HG03342 (cell line): ENCODE results near the gene KLHDC1.
"Not testable (repeated sequence)": the region's sequence is repeated elsewhere in the genome, so short reads cannot be mapped to it uniquely, and the experiment has no call there.

Source experiments
- ATAC-seq: cut with Tn5 transposase; IDR thresholded peaks from one replicate; pipeline ENCODE4 v1.9.1; 2021; ENCODE audit warnings: mild to moderate bottlenecking, moderate library complexity; ENCODE audit not compliant: unreplicated experiment

Gene KLHDC1

DNA sequence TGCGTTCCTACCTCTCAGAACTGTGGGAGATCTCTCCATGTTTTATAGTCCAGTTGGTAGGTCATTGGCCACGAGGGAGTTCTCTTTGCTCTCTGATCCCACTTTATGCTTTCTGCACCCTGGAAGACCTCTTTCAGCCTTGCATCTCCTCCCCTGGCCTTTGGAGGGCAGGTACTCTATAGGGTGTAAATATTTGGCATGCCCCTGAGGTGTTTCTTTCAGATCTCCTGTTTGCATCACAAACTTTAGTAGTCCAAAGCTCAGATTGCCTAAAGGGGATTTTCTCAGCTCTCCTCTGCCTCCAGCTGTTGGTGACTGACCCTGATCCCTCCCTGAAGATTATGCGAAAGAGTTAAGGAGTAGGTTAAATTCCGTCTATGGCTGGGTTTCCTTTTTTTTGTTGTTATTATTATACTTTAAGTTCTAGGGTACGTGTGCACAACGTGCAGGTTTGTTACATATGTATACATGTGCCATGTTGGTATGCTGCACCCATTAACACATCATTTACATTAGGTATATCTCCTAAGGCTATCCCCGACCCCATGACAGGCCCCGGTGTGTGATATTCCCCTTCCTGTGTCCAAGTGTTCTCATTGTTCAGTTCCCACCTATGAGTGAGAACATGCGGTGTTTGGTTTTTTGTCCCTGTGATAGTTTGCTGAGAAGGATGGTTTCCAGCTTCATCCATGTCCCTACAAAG is 29.0 kb downstream of the KLHDC1 start:
- ATAC-seq: not testable (repeated sequence)

DNA sequence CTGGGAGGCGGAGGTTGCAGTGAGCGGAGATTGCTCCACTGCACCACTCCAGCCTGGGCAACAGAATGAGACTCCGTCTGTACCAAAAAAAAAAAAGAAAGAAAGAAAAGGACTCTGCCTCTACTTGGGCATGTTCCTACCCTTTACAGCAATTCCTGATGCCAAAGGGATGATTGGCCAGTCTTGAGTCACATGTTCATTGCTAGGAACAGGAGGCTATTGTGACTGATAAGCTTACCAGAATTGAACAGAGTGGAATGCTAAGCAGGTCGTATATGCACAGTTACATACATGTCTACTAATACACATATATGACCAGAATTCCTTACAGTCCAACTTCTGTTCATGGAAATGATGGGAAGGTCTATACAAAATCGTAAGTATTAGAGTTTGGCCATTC is 34.3 kb downstream of the KLHDC1 start:
- no peak for ATAC-seq

DNA sequence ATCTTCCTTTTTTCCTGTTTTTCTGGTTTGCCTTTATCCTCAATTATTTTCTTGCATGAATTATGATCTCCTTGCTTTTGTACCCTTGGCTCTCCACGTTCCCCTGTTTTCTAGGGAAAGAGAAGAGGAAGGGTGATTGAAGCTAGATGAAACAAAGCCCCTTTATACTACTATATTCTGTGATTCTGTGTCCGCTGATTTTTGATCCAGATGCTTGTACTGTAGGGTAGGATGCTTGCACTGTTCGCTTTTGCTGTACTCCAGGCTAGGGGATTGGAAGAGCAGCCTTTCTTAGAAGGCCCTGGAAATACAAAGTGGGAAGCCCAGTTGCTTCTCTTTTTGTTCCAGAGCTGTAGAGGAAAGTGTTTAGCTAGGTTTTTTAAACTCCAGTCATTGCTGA is 40.0 kb downstream of the KLHDC1 start:
- ATAC-seq: no peak

DNA sequence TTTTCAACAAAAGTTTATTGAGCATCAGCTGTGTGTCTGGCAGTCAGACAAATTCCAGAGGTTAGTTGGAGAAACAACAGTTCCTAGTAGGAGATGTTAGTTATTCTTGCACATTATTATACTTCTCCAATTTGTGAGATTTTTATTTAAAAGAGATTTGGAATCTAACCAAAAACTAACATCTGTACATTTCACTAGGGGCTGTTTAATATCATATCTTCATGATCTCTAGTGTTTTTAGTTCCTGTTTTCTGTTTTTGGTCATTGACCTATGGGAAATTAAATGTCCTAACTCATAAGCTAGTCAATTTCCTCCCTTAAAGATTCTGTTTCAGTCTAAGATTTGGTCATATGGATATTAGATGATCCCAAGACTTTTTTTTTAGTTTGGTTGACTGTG is 40.9 kb downstream of the KLHDC1 start:
- no peak for ATAC-seq

DNA sequence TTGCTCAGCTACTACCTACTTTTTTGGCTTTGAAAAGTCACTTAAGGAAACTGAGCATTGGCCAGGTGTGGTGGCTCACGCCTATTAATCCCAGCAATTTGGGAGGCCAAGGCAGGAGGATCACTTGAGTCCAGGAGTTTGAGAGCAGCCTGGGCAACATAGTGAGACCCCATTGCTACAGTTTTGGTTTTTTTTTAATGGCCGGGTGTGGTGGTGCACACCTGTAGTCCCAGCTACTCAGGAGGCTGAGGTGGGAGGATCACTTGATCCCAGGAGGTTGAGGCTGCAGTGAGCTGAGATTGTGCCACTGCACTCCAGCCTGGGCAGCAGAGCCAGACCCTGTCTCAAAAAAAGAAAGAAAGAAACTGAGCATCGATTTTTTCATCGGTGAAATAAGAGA is 42.7 kb downstream of the KLHDC1 start:
- not testable (repeated sequence) for ATAC-seq

DNA sequence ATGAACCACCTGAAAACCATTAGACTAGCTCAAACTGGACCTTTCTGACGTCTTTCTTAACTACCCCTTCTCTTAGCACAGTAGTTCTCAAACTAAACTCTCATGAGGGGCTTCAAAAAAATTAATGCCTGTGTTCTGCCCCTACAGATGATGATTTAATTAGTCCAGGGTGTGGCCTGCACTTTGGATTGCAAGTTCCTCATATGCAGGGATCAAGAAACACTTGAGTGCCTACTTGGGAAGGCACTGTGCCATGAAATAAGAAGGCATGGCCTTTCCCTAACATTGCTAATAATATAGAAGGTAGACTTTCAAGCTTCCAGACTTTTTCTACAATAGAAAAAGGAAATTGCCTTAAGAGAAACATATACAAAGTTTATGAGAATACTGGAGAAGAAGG is 52.3 kb downstream of the KLHDC1 start:
- no peak for ATAC-seq

DNA sequence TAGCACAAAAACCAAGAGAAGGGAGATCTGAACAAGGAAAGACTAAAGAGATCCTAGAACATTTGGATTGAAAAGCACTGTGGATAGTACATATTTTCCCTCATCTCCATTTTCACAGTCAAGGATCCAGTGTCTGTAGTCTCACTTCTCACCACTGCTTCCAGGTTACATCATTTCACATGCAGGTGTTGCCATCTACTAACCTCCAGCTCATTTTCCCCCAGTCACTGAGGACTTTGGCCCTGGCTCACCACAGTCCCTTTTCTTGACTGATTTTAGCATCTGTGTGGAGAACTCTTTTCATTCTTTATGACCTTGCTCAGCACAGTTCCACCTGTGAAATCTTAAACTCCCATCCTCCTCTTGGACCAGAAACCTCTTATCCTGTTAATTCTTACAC is 53.6 kb downstream of the KLHDC1 start:
- not testable (repeated sequence) for ATAC-seq

DNA sequence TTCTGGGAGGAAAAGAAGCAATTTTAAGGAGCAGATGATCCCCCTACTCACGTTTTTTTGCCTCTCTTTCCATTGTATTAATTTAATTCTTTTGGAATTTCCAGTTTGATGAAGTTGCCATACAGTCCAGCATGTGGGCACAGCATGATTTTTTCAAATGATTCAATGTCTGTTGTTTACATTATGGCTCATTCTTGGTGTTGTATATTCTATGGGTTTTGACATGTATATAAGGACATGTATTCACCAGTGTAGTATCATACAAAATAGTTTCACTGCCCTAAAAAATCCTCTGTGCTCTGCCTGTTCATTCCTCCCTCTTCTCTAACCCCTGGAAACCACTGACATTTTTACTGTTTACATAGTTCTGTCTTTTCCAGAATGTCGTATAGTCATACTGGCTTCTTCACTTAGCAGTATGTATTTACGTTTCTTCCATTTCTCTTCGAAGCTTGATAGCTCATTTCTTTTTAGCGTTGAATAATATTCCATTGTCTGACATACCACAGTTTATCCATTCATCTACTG is 61.7 kb downstream of the KLHDC1 start:
- ATAC-seq: no peak

DNA sequence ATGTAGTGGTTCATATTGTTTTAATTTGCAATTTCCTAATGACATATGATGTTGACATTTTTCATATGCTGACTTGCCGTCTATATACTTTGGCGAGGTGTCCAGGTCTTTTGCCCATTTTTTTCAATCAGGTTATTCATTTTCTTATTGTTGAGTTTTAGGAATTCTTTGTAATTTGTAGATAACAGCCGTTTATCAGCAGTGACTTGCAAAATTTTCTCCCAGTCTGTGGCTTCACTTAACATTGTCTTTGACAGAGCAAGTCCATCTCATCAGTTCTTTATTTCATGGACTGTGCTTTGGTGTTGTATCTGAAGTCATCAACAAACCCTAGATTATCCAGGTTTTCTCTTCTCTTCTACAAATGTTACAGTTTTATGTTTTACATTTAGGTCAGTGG is 62.5 kb downstream of the KLHDC1 start:
- no peak for ATAC-seq

DNA sequence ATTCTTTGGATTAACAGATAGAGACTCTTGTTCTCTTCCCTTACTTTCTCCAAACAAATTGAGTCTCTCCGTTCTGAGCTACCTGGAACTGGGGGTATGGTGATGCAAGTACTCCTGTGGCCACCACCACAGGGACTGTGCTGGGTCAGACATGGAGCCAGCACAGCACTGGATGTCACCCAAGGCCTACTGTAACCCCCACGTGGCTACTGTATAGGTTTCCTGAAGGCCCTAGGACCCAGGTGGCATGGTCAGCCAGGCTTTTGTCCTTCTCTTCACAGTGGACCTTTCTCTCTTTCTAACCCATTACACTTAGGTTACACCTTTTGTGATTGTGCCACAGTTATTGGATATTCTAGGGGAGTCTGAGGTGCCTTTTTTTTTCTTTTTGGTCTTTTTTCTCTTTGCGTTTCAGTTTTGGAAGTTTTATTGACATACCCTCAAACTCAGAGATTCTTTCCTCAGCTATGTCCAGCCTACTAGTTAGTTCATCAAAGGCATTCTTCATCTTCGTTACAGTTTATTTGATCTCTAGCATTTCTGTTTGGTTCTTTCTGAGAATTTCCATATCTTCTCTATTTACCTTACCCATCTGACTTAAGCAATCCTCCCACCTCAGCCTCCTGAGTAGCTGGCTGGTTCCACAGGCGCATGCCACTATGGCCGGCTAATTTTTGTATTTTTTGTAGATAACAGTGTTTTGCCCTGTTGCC is 69.1 kb downstream of the KLHDC1 start:
- no peak for ATAC-seq

DNA sequence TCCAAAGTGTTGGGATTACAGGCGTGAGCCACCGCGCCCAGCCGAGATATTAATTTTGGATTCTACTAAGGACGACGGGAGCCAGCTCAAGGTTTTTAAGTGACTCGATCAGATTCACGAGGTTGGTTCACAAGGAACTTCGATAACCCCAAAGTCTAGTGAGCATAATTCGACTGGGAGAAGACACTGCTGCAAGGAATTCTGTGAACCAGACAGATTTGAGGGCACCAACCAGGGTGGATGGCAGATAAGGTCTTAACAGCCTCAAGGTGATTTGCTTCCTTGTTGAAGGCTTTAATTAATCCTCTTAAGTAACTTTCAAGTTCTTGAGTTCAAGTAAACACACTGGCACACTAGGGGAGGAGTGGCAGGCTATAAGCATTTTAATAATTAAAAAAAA is 73.9 kb downstream of the KLHDC1 start:
- no peak for ATAC-seq

DNA sequence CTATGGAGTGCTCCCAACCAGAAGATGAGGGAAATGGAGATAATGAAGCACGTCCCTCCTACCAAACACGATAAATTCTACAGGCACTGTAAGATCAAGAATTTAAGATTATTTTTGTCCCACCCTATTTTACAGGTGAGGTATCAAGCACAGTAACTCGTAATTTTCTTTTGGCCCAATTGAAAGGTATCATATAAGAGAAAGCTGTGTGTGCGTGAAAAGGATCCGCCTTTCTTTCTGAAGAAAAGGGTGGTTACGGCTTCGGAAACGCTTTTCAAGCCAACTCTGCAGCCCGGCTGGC is 74.3 kb downstream of the KLHDC1 start:
- no peak for ATAC-seq

DNA sequence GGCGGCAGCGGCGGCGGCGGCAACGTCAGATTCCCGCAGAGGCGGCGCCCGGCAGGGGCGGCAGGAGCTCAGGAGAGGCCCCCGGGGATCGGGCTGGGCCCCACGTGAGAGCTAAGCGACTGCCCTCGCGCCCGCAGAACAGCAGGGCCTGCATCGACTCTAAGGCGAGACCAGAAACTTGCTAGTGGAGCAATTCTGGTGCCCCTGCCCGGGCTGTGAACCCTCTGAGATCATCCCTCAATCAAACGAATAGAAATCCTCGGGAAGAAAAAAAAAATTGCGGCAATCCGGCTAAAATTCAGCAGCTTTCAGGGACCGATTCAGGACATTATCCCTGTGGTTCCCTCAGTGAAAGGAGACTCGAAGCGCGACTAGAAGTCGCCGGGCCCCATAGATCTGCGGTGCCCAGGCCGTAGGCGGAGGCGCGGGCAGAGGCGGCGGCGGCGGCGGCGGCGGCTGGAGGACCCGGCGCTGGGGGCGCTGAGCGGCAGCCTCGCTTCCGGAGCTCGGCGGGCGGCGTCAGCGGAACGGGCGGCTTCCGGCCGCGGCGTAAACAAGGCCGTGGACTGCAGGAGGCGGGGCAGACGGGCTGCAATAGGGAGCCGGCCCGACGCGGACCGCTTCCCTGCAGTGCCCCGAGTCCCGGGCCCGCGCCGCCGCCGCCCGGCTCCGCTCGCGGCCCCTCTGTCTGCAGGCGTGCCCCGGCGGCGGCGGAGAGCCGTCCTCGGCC is 74.8 kb downstream of the KLHDC1 start, which contains the start of gene KLHDC2:
KLHDC2 (plus strand) TSS at position 583 of the 730 bp plus-strand sequence. CDS start 316 bp downstream, outside the sequence.
- ATAC-seq: peak; percentile 91

DNA sequence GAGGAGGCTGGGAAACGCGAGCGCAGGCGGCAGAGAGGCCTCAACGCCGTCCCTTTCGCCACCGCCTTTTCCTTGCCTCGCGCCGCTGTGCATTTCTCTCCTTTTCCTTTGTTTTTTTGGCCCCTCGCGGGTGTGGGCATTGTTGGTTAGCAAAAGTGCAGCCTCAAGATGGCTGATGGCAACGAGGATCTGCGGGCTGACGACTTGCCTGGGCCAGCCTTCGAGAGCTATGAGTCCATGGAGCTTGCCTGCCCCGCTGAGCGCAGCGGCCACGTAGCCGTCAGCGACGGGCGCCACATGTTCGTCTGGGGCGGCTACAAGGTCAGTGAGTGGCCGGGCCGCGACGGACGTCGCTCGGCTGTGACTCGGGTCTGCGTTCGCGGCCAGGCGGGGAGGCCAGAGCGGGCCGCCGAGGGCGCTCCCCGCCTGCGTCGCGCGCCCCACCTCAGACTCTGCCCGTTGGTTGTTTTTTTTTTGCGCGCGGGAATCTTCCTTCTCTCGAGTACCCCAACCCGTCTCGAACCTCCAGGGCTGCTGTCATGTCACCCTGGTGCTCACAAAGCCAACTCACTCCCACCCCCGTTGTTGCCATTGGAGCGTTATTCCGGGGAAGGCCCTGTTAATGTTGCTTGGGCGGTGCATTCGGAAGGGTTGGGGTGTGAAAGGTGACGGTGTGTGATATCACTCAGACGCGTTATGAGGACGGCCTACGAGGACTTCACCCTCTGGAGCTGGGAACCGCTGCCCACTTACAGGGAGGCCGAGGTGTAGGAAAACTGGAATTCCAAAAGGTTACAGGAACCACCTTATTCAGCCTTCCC is 75.6 kb downstream of the KLHDC1 start:
- peak; percentile 28 for ATAC-seq

DNA sequence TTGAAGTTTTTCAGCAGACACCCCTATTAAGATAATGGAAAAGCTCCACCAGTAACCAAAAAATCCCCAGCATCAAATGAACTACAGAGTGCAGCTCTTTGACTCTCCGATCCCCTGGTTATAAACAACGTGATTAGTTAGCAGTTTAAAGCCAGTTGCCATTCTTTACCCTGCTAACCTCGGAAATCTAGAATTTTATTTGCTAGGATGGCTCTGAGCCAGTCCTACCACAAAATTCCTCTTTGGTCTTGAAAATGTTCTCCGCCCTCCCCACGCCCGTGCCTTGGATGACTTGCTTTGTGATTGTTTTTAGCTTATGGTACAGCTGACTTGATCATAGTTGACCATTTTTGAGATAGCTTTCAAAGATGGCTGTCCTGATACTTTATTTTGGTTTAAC is 76.3 kb downstream of the KLHDC1 start:
- ATAC-seq: no peak

DNA sequence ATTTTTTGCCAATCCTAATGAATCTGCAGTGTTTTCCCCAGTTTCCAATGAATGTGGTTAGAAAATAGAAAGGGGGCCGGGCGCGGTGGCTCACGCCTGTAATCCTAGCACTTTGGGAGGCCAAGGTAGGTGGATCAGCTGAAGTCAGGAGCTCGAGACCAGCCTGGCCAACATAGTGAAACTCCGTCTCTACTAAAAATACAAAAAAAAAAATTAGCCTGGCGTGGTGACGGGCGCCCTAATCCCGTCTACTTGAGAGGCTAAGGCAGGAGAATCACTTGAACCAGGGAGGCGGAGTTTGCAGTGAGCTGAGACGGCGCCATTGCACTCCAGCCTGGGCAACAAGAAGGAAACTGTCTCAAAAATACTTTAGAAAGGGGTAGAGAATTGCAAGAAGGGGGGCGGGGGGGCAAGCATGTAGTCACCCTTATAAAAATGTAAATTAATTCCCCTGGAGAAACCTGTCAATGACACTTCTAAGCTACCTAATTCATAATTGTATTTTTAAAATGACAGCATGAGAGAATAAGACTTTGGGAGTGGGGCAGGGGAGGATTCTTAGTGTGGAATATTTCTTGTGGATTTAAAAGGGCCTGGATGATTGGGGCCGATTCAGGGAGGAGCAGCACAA is 76.8 kb downstream of the KLHDC1 start:
- ATAC-seq: no peak

DNA sequence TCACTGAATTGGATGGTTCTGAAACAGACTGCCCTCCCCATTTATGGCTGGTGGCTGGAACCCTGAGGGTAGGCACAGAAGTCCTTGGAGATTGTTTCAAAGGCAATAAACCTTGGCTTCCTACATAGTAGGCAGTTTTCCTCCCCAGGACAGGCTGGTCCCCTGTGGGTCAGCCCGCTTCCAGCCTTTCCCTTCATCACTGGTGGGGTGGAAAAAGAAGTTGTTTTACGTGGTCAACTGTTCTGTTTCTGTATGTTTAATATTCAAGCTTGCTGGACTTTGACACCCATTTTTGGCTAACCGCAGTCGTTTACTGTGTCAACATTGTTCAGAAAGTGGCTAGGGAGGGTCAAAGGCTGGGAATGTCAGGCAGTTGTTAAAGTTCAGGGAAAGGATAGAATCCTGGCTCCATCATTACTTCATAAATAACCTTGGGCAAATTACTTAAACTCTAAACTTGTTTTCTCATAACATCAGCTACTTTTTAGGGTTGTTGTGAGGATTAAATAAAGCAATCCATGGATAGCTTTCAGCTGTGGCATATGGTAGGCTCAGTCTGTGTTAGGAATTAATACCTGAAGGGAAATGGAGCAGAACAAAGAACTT is 77.4 kb downstream of the KLHDC1 start:
- no peak for ATAC-seq

DNA sequence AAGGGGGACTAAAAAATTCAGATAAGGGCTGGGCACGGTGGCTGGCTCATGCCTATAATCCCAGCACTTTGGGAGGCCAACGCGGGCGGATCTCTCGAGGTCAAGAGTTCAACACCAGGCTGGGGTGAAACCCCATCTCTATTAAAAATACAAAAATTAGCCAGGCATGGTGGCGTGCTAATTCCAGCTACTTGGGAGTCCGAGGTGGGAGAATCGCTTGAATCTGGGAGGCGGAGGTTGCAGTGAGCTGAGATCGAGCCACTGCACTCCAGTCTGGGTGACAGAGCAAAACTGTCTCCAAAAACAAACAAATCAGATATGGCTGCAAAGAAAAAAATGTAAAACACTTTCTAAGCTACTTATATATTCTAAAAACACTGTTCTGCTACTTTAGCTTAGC is 78.8 kb downstream of the KLHDC1 start:
- not testable (repeated sequence) for ATAC-seq

DNA sequence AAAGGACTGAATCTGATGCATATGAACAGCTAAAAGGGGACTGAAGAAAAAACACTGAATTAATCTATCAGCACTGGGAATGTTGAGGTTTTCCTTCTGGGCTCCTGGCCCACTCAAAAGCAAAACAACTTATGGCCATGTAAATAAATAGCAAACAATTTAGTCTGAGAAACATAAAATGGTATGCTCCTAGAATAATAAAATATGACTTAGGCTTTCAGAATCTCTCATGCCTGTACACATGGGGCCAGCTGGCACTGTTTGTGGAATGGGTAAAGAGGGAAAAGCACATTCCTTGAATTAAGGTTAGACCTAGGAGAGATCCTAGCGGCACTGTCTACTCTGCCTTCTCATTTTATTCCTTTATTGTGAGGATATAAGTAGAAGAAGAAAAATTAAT is 81.2 kb downstream of the KLHDC1 start:
- ATAC-seq: no peak

DNA sequence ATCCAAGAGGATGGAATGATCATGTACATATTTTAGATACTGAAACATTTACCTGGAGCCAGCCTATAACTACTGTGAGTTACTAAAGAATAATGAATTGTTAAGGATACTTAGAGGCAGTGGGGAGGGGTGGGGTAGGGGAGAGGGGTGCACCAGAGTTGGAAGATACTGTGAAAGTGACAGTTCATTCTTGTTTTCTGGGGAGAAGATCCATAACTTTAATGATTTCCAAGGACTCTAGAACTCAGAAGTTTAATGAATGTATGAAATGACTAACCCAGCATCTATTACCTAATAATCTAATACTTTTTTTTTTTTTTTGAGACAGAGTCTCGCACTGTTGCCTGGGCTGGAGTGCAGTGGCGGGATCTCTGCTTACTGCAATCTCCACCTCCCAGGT is 85.5 kb downstream of the KLHDC1 start:
- no peak for ATAC-seq
